Activated CD8-positive, alpha-beta memory T cell treated with anti-CD3 and anti-CD28 coated beads, Interleukin-2, amount 50 U/mL, for 24 hours (primary cell): ENCODE results near the gene URM1.
"Not testable (repeated sequence)": the region's sequence is repeated elsewhere in the genome, so short reads cannot be mapped to it uniquely, and the experiment has no call there.

ENCODE experiments used
- DNase-seq: peaks from one replicate; pipeline ENCODE4 v3.0.0-alpha.2; 2020; ENCODE audit errors: extremely low read depth

The URM1 gene

GRCh38 chr9:128370752-128371629 lies at the start of gene URM1:
Gene URM1, plus strand, starts transcription at chr9:128371374. Its CDS starts 7 bp downstream, at chr9:128371381.
- DNase-seq = peak; percentile 91

DNA sequence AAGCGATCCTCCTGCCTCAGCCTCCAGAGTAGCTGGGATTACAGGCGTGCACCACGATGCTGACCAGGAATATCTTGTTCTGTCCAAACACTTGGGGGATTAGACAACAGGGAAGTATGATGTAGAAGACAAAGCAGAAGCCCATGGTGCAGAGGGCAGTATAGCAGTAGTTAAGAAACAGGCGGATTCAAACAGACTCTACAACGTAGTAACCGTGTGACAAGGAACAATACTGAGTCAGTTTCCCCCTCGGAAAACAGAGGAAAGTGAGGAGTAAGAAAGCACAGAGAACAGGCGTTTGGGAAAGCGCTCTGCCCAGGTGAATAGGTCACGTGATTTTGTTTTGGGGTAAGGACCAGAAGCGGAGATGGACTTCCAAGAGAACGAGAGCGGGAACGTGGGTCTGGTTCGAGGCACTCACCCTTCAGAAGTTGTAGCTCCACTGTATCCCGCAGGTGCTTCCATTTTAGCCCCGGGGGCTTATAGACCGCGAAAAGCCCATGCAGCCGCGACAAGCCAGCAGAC lies 49.2 kb upstream of the URM1 start:
- DNase-seq = no peak

DNA sequence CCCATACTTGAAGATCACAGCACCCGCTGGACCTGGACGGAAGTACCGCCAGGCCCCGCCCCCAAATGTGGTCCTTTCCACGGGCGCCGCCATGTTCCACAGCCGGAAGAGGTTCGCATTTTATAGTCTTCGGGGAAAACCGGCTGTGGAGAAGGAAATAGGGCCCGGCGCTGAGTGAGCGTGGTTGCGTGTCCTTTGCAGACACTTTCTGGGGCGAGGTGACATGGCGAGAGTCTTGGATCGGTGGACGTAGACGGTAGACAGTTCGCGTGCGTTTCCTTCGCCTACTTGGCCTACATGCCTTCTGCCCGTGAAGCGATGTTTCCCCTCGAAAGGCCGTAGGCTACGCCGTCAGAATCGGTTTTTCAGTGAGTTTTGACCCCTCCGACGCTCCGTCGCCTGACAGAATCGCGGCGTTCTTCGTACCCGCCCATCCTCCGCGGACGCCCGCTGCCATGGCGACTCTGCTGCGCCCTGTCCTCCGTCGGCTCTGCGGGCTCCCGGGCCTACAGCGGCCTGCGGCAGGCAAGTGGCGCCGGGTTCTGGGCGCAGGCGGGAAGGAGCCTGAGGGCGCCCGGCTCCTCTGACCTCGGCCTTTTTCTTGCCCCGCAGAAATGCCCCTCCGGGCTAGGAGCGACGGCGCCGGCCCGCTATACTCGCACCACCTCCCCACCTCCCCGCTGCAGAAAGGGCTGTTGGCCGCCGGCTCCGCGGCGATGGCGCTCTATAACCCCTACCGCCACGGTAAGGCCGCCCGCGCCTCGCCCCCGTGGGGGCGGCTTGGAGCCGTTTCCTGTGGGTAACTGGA lies 48.6 kb upstream of the URM1 start, which contains the start of the genes COQ4 and TRUB2:
Gene COQ4 (plus strand): TSS at position 436 of the 808 bp plus-strand sequence. CDS start 20 bp downstream, at position 456.
Gene TRUB2 (minus strand): TSS at position 44 of the 808 bp plus-strand sequence. CDS start 39 bp downstream, at position 5.
- DNase-seq = peak; percentile 82

DNA sequence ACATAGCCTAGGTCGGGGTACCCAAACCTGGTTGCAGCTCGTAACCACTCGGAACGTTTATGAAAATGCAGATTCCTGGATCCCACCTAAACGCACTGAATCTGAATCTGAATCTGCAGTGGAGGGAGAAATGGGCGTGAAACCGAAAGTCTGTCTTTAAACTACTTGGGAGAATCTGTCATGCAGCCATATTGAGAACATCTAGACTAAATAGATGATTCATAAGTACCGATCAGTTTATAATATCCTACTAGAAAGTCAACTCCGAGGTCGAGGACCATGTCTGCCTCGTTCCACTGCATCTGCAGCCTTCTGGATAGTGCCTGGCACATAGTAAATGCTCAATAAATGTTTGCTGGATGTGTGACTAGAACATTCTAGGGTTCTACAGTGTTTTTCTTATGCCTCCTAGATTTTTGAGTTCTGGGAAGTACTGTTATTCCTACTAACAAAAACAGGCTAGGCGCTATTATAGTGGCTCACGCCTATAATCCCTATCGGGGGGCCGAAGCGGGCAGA lies 47.9 kb upstream of the URM1 start:
- no peak for DNase-seq

- no peak for DNase-seq
Measured at GRCh38 chr9:128323791-128324190, 47.4 kb upstream of the URM1 start.

DNA sequence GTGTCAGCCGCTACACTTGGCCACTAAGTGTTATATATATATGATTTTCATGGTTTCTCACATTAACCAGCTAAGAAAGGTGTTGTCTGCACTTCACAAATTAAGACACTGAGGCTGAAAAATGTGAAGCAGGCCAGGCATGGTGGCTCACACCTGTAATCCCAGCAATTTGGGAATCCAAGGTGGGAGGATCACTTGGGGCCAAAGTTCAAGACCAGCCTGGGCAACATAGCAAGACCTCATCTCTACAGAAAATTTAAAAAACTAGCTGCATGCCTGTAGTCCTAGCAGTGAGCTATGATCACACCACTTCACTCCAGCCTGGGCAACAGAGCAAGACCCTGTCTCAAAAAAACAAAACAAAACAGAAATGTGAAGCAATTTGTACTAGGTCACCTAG lies 46.8 kb upstream of the URM1 start:
- DNase-seq = no peak

DNA sequence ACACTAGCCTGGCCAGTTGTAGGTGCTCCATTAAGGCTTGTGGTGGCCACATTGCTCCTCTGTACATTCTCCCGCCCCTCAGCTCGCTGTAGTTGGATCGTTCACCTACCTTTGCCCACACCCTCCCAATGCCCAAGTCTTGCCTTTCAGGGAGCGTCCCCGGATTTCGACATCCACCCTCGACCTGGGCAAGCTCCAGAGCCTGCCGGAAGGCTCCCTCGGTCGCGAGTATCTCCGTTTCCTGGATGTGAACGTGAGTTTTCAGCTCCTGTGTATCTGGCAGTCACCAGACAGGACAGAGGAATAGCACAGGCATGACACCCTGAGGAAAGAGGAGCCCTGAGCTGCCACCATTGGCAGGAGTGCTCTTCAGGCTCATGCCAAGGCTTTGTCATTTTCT lies 45.5 kb upstream of the URM1 start:
- DNase-seq = no peak

GRCh38 chr9:128333451-128333869 lies 37.7 kb upstream of the URM1 start:
- no peak for DNase-seq

DNA sequence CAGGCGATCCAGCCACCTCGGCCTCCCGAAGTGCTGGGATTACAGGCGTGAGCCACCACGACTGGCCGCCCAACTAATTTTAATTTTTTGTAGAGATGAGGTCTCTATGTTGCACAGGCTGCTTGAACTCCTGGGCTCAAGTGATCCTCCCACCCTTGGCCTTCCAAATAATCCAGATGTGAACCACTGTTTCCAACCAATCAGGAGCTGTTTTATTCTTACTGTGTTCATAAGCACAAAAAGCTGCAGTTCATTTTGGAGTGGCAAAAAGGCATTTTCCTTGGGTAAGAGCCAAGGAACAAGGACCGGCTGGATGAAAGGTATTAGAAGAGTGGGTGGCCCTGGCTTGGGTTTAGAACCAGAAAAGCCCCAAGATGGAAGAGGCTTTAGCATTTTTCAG lies 36.0 kb upstream of the URM1 start:
- no peak for DNase-seq

- no peak for DNase-seq
Measured at GRCh38 chr9:128335914-128336313, 35.3 kb upstream of the URM1 start.

DNA sequence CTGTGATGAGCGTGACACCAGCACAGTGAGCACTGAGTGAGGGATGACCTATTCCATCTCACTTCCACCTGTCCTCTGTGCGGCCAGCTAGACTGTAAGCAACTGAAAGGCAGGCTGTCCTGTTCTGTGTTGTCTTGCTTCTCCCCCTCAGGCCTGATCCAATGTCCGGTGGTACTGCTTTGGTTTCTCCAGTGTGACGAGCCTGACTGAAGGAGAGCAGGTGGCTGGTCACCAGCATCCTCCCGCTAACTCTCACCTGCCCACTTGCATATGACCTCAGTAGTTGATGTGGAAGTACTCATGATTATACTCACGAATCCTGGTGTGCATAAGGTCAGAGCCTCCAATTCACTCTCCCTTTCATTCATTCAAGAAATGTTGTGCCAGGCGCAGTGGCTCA lies 33.2 kb upstream of the URM1 start:
- no peak for DNase-seq

DNA sequence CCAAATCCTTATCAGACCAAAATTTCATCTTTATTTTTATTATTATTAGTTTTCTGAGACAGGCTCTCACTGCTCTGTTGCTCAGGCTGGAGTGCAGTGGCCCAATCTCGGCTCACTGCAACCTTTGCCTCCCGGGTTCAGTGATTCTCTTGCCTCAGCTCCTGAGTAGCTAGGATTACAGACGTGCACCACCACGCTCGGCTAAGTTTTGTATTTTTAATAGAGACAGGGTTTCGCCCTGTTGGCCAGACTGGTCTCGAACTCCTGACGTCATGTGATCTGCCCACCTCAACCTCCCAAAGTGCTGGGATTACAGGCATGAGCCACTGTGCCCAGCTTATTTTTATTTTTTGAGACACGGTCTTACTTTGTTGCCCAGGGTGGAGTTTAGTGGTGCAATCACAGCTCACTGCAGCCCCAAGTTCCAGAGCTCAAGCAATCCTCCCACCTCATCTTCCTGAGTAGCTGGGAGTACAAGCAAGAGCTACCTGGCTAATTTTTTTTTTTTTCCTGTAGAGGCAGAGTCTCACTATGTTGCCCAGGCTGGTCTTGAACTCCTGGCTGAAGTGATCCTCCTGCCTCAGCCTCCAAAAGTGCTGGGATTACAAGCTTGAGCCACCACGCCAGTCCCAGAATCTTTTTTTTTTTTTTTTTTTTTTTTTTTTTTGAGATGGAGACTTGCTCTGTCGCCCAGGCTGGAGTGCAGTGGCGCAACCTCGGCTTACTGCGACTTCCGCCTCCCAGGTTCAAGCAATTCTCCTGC lies 32.1 kb upstream of the URM1 start:
- DNase-seq = not testable (repeated sequence)

- peak; percentile 42 for DNase-seq
Measured at GRCh38 chr9:128339761-128340690, 31.1 kb upstream of the URM1 start, which contains the start of gene SLC27A4. Gene SLC27A4, plus strand, starts transcription at chr9:128340527. Its CDS starts 2,606 bp downstream, at chr9:128343133.

DNA sequence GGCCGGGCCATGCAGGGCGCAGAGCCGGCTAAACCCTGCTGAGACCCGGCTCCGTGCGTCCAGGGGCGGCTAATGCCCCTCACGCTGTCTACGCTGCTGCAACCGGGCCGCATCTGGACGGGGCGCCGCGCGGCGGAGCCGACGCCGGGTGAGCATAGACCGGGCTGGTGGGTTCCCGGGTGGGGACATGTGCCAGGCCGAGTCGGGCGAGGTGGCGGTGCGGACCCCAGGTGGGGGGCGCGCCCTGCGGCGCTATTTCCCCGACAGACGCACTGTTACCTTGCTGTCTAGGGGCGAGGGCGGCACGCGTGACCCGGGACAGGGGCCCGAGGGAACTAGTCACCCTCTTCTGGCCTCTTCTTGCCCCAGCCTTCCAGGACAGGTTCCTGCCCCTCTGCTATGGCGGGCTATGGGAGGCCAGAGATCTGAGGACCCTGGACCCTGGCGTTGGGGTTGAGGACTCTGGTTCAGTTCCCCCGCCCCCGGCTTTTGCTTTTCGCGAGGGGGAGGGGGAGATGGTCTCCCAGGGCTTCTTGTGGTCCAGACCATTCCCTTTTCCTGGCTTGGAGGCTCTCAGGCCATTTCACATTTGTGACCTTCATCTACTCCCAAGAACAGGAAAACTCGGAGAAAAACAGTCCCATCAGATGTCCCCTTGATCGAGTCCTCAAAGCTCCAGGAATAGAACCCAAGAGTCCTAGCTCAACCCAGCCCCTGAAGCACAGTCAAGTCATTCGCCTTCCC lies 30.3 kb upstream of the URM1 start:
- no peak for DNase-seq

DNA sequence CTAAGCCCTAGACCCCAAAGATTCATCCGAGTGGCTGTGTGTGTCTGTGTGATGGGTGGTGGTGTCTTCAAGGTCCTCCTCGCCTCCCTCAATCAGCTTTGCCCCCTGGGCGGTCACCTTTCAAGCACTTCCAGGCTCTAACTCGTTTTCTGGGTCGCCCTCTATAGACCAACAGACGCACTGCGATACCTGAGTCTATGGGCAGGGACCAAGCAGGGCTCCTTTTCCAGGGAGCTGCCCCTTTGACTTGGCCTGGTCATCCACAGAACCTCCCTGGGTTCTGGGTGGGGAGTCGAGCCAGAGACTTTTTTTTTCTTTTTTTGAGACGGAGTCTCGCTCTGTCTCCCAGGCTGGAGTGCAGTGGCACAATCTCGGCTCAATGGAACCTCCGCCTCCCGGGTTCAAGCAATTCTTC lies 29.7 kb upstream of the URM1 start:
- DNase-seq = peak; percentile 30

- no peak for DNase-seq
Measured at GRCh38 chr9:128342971-128343680, 28.0 kb upstream of the URM1 start.

DNA sequence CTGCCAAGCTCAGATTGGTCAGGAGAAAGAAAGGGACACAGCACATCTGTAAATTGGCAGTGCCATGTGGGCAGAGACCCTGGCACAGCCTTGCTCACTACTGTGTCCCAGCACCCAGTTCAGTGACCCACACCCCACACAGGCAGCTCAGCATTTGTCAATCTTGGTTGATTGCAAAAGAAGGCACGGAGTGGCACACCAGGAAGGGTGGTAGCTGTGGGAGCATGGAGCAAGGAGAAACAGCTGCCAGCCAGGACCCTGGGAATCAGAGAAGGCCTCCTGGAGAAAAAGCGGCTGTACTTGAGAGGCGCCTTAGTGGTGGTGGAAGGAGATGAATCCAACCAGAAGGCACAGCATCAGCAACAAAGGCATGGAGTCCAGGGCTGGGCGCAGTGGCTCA lies 27.3 kb upstream of the URM1 start:
- DNase-seq = no peak

GRCh38 chr9:128344931-128345605 lies 26.1 kb upstream of the URM1 start:
- no peak for DNase-seq
